ENCODE measurements around the gene DACT3.
A peak's percentile ranks its signal among the peaks of the same experiment; 100 is the strongest.

DACT3 gene

DNA sequence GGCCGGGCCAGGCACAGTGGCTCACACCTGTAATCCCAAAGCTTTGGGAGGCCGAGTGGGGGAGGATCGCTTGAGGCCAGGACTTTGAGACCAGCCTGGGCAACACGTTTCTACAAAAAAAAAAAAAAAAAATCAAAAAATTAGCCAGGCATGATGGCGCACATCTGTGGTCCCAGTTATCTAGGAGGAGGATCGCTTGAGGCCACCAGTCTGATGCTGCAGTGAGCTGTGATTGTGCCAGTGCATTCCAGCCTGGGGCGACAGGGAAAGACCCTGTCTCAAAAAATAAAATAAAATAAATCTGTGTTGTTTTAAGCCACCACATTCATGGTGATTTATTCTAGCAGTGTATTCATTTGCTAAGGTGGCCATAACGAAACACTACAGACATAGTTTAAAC lies 4.1 kb upstream of the DACT3 start:
- DNase-seq = no peak

DNA sequence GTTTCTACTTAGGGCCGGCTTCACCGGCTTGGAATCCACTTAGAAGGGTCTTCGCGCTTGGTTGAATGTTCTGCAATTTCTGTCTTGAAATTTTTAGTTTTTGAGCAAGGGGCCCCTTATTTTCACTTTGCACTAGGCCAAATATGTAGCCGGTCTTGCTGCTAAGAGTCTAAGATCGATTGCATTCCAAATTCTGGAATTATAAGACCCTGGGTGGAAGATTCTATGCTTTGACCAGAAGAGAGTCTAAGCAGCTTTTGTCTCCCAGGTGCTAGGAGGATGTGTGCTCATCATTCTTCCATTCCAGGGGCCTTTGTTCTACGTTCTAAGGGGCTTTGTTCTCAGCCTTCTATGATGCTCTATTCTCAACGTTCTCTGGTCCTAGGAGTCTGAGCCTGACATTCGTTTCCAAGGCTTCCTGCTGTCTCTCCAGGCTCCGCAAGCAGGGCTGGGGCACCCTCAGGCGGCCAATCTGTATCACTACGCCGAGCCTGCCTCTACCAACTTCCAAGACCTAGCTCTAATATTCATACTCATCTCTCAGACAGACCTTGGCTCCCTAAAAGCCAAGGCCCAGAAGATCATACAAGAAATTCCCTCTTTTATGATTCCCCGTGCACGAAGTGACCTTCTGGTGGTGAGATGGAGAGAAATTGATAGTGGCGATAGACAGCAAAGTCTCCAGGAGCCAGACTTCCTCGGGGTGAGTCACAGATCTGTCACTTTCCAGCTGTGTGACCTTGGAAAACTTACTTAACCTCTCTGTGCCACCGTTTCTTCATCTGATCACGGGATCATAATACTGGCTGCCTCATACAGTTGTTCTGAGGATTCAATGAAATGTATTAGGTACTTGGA lies 982 bp upstream of the DACT3 start:
- DNase-seq = peak; percentile 53

DNA sequence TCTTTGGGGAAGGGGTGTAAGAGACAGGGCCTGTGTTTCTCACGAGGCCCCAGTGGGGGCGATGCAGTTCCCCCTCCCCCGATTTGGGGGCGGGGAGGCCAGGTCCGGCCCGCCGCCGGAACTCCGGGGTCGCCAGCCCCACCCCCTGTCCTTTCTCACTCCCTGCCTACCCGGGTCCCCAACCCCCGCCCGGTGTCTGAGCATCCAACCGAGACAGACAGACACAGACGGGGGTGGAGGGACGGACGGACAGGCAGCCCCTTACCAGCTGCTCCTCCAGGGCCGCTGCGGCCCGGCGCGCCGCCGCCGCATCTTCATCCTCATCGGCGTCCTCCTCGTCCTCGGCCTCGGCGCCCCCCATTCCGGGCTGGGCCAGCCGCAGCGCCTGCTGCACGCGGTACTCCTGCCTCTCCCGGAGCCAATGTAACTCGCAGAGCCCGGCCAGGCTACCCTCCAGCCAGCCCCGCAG lies 397 bp downstream of the DACT3 start:
- DNase-seq = no peak

DNA sequence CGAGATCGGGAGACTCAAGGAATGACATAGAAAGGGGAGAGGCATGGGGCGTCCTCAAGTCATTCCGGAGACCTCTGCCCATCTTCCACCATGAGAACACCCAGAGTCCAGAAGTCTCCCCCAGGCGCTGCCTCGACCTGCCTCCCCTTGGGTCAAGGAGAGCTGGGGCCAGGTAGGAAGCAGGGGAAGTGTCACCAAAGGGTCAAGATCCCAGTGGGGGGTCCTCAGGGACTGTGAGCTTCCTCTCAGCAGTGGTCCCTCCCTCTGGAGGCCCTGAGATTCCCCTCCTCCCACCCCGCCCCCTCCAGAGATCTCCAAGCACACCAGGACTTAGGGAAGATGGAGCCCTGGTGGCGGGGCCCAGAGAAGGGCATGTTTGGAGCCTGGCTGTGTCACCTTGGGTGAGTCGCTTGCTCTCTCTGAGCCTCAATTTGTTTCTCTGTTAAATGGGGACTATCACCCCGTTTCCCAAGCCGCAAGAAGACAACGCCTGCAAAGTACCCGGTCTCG lies 919 bp downstream of the DACT3 start:
- DNase-seq = no peak

DNA sequence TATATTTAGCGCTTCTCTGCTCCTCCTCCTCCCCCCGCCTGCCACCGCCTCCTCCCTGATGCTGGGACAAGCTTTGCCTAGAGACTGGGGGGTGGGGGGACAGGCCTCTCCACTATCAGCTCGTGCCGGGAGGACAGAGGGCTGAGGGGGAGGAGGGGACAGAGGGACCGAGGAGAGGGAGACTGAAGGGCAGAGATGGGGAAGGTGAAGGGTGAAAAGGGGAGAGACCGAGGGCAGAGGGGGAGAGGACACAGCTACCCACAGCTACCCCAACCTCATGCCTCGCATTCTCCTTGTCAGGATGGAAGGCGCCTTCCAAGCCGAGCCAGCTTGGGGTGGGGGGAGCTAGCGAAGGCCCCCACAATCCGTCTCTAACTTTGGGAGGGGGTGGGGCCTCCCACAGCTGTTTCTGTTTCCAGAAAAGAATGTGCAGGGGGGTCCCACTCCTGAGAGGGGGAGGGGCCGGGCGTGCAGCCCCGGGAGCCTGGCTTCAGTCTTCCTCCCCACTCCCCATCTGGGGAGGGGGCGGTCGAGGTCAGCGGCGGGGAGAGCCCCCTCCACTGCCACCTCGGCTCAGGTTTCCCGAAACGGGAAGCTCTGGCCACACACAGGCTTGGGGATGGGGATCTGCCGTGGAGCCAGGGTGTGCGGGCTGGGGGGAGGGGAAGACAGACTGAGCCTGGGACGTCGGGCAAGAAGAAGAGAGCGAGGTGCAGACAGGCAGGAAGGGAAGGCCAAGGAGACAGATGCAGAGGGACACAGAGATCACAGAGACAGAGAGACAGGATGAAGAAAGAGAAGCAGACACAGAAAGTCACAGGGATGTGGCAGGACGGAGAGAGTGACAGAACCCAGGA lies 1.6 kb downstream of the DACT3 start:
- DNase-seq = no peak

DNA sequence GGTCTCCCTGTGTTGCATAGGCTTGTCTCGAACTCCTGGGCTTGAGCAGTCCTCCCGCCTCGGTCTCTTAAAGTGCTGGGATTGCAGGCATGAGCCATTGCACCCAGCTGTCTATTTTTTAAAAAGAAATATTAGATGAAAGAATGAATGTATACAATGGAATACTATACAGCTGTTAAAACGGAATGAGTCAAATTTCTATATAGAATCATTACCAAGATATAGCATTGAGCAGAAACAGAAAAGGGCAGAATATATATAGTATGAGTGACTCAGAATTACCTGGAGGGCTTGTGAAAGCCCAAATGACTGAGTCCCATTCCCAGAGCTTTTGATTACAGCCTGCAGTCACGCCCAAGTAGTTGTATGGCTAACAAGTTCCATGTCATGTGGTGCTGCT lies 4.4 kb downstream of the DACT3 start:
- DNase-seq = no peak

DNA sequence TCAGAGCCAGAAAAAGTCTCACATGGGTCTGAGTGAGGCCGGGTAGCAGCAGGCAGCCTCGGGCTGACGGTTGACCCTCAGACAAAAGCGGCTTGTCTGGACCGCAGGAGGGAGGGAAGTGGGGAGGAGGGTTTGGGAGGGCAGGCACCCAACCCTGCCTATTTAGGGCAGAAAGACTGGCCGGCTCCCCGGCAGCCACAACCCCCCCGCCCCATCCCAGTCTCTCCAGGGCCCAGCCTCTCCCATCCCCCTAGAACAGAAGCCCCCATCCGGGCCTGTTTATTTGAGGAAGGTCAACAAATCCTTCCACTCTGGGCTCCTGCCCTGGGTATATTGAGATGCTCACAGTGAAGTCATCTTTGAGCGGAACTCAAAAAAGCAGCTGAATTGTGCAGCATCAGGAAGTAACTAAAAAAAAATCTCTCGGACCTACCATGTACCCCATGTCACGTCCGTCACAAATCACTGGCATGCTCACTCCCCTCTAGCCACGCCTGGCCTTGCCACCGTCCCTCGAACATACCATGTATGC lies 6.3 kb downstream of the DACT3 start:
- no peak for DNase-seq

DNA sequence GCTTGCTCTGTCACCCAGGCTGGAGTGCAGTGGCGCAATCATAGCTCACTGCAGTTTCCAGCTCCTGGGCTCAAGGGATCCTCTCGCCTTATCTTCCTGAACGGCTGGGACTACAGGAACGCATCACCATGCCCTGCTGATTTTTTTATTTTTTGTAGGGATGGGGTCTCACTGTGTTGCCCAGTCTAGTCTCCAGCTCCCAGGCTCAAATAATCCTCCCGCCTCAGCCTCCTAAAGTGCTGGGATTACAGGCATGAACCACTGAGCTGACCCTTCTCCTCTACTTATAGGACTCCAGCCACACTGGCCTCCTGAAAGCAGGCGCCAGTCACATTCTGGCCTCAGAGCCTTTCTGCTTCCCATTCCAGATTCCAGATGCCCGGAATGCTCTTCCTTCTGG lies 10.5 kb downstream of the DACT3 start:
- DNase-seq = no peak

DNA sequence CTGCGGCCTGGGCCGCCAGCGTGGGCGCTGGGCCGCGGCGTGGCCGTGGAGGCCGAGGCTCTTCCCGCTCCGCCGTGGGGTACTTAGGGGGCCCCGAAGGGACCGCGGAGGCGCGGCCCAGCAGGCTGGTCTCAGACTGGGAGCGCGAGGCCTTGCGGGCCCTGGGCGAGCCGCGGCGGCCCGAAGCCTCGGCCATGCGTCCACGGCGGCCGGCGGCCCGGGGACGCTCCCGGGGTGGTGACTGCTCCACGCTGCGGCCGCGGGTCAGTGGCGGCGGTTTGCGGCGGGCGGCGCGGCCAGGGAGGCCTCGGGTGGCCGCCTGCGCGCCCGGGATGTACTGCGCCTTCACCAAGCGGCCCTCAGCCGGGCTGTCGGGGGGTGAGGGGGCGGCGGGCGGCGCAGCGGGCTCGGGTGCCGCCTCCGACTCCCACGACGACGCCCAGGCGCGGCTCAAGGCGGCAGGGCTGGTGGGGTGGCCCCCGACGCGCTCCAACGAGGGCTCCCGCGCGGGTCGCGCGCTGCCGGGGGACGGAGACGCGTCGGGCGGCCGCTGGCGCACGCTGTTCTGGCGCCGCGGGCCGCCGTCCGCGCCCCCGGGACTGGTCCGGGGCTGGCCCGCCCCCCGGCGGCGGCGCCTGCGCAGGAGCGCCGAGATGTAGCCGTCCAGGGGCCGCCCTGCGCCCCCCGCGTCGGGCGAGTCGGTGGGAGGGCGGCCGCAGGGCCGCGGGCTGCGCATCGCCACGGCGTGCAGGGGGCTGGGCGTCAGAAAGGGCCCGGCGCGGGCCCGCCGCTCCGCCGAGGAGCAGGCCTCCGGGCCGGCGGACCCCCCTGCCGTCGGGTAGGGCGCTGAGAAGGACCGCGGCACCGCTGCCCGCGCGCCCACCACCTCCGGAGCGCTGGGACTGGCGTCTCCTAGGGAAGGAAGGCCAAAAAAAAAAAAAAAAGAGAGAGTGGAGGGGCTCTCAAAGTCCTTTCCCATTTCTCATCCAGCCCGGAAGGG lies 11.7 kb downstream of the DACT3 start:
- DNase-seq = no peak

DNA sequence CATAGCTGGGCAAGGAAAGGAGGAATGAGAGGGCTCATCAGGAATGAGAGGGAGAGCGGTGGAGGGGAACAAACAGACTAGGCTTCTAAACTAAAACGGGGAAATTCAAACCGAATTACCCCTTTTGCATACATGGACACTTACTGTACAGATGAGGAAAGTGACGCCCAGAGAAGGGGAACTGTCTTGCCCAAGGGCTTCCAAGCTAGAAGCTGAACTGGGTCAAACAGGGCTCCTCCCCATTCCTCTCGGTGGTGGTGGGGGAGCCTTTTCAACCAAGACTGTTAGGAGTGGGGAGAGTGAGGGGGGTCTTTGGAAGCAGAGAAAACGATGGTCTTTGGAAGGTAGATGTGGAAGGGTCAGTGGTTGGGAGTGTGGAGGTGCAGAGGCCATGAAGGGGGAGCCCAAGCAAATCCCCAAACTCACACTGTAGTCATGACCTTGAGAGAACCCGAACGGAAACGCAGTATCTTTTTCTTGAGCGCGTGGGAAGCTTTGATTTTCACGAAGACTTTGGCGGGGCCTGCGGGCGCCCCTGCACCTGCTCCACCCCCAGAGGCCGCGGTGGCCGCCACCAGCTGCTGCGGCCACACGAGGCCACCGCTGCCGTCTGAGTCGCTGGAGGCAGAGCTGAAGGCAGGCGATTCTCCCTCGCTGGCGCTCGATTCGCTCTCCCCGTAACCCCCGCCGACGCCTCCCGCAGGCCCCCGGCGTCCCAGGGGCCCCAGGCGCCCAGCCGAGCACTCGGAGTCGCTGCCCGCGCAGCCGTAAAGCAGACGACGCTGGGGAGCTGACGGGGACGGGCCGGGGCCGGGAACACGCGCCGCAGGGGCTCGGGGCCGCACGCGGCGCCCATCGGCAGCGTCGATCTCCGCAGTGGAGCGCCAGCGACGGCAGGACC lies 12.7 kb downstream of the DACT3 start:
- DNase-seq = no peak

DNA sequence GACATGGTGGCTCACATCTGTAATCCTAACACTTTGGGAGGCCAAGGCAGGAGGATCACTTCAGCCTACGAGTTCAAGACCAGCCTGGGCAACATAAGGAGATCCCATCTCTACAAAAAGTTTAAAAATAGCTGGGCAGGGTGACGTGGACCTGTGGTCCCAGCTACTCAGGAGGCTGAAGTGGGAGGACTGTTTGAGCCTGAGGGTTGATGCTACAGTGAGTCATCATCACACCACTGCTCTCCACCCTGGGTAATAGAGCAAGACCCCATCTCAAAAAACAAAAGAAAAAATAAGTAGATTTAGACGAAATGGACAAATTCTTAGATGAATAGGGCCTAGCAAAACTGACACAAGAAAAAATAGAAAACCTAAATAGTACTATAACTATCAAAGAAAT lies 14.6 kb downstream of the DACT3 start:
- DNase-seq = no peak

DNA sequence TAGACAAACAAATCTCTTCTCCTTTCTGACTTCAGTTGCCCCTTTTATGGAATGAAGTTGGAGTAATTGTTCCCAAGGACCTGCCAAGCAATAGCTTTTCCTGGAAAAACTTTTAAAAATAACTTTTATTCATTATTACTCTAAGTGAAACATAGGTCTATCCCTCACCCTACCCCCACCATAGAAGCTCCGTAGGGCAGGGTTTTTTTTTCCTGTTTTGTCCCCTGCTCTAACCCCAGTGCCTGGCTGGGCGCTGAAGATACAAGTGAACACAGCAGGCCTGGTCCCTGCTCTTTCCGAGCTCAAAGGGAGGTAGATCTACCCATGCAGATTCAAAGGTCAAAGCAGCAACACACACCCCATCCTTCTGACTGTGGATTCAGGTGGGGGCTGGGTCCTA lies 16.3 kb downstream of the DACT3 start:
- no peak for DNase-seq

DNA sequence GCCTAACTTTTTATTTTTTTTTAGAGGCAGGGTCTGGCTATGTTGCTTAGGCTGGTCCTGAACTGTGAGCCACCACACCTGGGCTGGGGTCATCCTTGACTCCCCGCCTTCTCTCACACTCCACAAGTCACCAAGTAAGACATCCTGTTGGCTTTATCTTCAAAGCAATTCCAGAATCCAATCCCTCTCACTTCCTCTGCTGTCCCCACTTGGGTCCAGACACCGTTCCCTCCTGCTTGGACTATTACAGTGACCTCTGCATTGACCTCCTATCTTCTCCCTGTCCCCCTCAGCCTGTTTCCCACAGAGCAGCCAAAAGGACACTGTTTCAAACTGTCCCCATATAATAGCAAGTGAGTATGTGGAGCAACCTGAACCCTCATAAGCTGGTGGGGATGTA lies 20.3 kb downstream of the DACT3 start:
- DNase-seq = no peak

DNA sequence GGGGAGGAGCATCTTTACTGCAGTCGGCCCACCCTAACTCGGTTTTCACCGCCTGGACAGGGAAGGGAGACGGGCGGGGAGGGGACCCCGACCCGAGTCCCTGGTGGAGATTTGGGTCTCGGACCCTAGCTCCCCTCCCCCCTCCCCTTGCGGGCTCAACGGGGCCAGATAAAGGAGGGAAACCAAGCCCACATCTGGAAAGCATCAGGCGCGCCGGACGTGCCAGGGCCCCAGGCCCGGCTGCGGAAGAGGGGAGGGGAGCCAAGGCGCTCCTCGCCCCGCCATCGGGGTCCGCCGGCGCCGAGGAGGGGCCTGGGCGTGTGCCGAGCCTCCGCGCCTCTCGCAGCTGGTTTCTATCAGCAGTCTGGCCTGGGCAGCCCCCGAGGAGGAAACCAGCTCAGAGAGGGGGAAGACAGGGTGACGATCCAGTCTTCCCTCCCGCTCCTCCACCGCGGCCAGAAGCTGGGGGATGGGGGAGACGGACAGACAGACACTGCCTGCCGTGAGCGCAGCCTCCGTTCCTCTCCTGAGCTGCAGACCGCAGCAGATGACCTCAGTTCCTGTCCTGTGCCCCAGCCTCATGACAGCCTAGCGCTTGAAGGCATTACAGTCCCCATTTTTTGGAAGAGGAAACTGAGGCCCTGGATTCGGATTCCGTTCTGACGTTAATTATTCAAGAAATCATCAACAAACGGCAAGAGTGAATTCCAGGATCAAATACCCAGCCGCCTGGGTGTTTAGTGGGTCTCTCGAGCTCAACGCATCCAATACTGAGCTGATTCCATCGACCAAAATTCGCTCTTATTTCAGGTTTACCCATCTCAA lies 21.4 kb downstream of the DACT3 start:
- no peak for DNase-seq

DNA sequence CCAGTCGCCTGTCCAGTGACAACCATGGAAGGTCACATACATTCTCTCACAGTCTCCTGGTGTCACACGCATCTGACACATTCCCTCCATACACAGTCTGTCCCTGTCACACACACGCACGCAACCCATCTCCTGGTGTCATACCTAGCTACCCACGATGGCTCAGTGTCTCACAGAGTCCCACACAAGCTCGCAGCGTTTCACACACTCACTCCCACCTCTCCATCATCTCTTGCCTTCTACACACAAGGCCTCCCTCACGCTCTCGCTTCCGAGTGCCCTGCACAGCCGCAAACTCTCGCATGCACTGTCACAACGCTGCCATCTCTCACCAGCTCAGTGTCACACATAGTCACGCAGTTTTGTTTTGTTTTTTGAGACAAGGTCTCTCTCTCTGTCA lies 23.8 kb downstream of the DACT3 start:
- DNase-seq = no peak

DNA sequence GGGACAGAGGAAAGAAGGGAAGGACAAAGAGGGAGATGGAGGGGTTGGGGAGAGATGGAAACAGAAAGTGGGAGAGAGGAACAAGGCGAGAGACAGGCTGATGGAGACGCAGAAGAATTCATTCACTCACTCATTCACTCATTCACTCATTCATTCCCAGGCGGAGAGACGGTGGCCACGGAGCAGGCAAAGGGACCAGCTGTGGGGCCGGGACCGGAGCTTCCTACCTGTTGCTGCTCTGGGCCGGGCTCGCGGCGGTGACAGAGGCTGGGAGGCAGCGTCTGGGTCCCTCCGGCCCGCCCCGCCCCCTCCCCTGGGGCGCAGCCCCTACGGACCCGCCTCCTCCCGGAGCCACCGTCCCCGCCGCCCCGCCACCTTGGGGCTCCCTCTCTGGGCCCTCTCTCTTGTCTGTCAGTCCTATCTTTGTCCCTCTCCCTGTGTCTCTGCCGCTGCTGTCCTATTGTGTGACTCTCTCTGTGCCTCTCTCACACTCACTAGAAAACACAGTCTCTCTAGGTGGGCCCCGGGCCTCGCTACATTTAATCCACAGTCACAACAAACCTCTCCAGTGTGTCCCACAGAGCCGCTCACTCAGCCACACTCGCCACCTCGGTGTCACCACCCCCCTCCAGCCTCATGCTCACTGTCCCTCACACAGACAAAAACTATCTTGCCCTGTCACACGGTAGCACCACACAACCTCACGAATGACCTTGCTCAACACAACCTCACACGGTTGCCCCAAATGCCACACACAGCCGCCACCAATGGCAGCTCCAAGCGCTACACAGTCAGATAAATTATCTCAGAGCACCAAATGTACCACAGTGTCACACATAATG lies 24.8 kb downstream of the DACT3 start, which contains the start of gene GNG8:
TSS of gene GNG8 (minus strand) at position 283 of the 842 bp plus-strand sequence. CDS start 1,520 bp downstream, outside the sequence.
- no peak for DNase-seq

DNA sequence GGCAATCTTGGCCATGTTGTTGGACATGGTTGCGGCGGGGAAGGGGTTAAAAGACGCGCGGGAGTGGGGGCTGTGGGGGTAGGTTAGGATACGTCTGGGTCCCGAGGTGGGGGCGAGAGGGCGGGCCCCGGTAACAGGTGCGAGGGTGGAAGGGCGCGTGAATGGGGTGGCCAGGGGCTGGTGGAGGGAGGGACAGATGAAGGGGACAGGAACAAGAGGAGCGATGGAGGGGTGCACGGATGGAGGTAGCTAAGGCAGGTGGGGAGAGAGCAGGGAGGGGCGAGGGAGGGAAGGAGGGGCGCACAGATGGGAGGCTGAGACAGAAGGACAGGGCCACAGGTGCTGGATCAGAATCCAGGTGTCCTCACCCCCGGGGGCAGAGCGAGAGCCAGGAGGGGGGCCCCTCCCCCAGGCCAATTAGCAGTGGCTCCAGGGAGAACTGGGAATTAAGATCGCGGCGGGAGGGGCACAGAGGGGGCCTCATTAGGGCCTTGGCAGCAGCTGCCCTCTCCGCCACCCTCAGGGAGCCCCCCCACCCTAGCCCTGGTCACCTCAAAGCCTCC lies 26.2 kb downstream of the DACT3 start:
- DNase-seq = no peak

DNA sequence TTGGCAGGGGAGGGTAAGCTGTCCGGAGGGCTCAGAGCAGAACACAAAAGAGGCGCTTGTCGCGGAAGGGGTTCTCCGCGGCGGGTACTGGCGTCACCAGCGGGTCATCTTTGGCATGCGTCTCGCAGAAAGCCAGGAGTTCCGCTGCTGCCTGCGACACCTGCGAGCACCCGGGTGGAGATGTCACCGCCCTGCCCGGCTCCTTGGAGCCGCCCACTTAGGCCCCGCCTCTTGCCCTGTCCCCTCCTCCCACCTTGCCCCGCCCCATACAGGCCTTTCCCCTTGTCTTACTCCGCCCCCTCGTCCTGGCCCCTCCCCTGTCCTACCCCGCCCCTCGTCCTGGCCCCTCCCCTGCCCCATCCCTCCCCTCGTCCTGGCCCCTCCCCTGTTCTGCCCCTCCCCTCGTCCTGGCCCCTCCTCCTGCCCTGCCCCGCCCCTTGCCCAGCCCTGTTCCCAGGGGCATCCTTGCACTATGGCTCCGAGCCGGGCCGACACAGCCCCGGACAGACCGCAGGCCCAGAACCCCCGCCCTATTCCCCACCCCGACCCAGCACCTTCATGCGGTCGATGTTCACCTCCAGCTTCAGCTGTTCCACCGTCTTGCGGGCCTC lies 26.8 kb downstream of the DACT3 start:
- DNase-seq = peak; percentile 9
